Stomach (tissue), 4 donors: ENCODE measurements around the gene RASL12.

ENCODE experiments used
- EP300 ChIP-seq: sonication (generic); formaldehyde crosslinking; IDR thresholded peaks from one replicate; pipeline ENCODE4 v1.6.1; 2017; ENCODE audit warnings: antibody characterized with exemption
- POLR2A ChIP-seq, 4 donors: fragments of 450-650 bp; IDR thresholded peaks; one replicate each; pipeline ENCODE4 v1.6.1; 2016; ENCODE audit warnings: antibody characterized with exemption in 4 of 4, control low read depth in 2 of 4, mild to moderate bottlenecking in 1 of 4, moderate library complexity in 1 of 4
- POLR2AphosphoS5 ChIP-seq, 3 donors: sonication (generic); formaldehyde crosslinking; IDR thresholded peaks; one replicate each; pipeline ENCODE4 v1.6.1; 2016; ENCODE audit warnings: antibody characterized with exemption in 3 of 3
- TF ChIP-seq, protein P1 (sequence below), 7 experiments: fragments of 450-650 bp in 4 of 7; fragments of 200-600 bp in 3 of 7; sonication (generic) in 3 of 7; IDR thresholded peaks; one replicate each; pipeline ENCODE4 v1.5.1; 2016 to 2019; ENCODE audit warnings: antibody characterized with exemption in 7 of 7, control low read depth in 2 of 7, mild to moderate bottlenecking in 1 of 7

DNA sequence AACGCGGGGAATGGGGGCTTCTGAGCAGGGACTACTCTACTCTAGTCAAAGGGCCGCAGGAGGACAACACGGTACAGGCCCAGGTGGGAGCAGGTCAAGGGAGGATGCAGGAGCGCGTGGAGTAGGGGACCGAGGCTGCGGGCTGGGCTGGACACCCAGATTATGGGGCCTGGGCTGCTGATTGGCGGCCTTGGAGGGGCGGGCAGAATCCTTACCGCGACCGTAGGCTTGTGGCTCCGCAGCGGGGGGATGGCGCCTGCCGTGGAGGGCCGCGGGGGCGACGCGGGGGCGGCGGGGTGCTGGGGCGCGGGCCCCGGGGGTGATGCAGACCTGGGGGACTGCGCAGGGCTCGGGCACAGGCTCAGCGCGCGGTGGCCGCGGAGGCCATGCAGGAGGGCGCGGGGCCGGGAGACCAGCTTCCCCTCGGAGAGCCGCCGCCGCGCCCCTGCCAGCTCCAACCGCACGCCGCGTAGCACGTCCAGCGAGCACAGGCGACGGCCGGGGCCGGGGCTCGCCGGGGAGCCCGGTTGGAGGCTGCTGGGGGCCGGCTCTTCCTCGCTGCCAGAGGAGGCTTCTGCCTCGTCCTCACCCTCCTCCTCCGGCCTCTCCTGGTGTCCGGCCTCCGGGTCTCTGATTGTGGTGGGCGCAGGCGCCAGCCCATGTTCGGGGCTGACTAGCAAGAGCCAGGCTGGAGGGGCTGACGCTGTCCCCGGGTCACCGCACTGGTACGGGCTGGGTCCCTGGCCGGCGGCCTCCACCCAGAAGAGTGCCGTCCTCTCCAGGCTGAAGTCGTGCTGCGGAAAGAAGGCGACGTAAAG lies 34.3 kb upstream of the RASL12 start:
- TF ChIP-seq, protein P1, sequence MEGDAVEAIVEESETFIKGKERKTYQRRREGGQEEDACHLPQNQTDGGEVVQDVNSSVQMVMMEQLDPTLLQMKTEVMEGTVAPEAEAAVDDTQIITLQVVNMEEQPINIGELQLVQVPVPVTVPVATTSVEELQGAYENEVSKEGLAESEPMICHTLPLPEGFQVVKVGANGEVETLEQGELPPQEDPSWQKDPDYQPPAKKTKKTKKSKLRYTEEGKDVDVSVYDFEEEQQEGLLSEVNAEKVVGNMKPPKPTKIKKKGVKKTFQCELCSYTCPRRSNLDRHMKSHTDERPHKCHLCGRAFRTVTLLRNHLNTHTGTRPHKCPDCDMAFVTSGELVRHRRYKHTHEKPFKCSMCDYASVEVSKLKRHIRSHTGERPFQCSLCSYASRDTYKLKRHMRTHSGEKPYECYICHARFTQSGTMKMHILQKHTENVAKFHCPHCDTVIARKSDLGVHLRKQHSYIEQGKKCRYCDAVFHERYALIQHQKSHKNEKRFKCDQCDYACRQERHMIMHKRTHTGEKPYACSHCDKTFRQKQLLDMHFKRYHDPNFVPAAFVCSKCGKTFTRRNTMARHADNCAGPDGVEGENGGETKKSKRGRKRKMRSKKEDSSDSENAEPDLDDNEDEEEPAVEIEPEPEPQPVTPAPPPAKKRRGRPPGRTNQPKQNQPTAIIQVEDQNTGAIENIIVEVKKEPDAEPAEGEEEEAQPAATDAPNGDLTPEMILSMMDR (IDR thresholded peaks at IDR 0.05) = no peak
- no peak for TF ChIP-seq POLR2AphosphoS5 (IDR thresholded peaks at IDR 0.05)
- no peak for TF ChIP-seq POLR2A (IDR thresholded peaks at IDR 0.05)
- TF ChIP-seq EP300 = no peak
